Umbilical cord (tissue), 2 donors: ENCODE results near the gene CARD9. TPM values are rescaled to one million over a fixed set of nuclear protein-coding genes. Genes with fewer than 3 reads are reported as not detected.
"Not testable (repeated sequence)": the region's sequence is repeated elsewhere in the genome, so short reads cannot be mapped to it uniquely, and the experiment has no call there.

Experiments
- DNase-seq: peaks from one replicate; pipeline ENCODE4 v3.0.0-alpha.2; 2015; ENCODE audit warnings: low spot score
- total RNA-seq: library from RNA; depleted of rRNA; stranded (reverse); fragments of >200 nt; gene quantifications from one replicate; pipeline ENCODE4 v1.2.3, GENCODE V29; 2014; ENCODE audit warnings: low replicate concordance; ENCODE audit not compliant: insufficient read depth

Gene CARD9
- total RNA-seq, 1 donor from 2014 or later, result 4.6 TPM

- DNase-seq, result no peak
Observed at GRCh38 chr9:136323371-136323789, 50.1 kb downstream of the CARD9 start.

- no peak for DNase-seq
Observed at GRCh38 chr9:136322756-136323330, 50.6 kb downstream of the CARD9 start.

- no peak for DNase-seq
Observed at GRCh38 chr9:136321561-136321960, 51.9 kb downstream of the CARD9 start.

DNA sequence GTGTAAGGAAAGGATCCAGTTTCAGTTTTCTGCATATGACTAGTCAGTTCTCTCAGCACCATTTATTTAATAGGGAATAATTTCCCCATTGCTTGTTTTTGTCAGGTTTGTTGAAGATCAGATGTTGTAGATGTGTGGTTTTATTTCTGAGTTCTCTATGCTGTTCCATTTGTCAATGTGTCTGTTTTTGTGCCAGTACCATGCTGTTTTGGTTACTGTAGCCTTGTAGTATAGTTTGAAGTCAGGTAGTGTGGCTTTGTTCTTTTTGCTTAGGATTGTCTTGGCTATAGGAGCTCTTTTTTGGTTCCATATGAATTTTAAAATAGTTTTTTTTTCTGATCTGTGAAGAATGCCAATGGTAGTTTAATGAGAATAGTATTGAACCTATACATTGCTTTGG is 52.5 kb downstream of the CARD9 start:
- not testable (repeated sequence) for DNase-seq

GRCh38 chr9:136319955-136320354 is 53.5 kb downstream of the CARD9 start:
- not testable (repeated sequence) for DNase-seq

GRCh38 chr9:136319244-136319643 is 54.2 kb downstream of the CARD9 start:
- DNase-seq, result not testable (repeated sequence)

DNA sequence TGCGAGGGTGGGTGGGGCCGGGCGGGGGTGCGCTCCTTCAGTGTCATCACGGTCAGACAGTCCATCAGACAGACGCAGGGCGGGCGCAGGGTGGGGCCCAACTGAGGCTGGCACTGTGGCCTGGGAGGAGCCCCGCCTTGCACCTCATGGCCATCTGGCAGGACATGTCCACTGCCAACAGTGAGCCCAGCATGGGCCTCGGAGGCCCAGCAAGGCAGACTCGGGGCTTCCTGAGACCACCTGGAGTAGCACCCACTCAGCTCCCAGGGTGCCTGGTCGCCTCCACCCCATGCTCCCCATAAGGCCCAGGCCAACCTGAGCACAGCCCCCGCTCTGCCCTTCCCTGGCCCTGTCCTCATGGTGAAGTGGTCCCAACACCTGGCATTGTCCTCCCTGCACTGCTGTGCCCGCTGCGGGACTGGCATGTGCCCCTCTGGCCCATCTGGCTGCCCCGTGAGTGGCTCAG is 54.7 kb downstream of the CARD9 start:
- no peak for DNase-seq

- no peak for DNase-seq
Observed at GRCh38 chr9:136318111-136318775, 55.2 kb downstream of the CARD9 start.

GRCh38 chr9:136317695-136318094 is 55.8 kb downstream of the CARD9 start:
- no peak for DNase-seq

- DNase-seq, result no peak
Observed at GRCh38 chr9:136316896-136317676, 56.4 kb downstream of the CARD9 start.

DNA sequence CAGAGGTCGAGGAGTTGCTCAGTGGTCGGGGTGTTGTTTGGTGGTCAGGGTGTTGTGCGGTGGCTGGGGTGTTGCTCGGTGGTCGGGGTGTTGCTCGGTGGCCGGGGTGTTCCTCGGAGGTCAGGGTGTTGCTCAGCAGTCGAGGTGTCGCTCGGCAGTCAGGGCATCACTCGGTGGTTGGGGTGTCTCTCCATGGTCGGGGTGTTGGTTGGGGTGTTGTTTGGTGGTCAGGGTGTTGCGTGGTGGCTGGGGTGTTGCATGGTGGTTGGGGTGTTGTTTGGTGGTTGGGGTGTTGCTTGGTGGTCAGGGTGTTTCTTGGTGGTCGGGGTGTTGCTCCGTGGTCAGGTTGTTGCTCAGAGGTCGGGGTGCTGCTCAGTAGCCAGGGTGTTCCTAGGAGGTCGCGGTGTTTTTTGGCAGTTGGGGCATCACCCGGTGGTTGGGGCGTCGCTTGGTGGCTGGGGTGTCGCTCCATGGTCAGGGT is 57.2 kb downstream of the CARD9 start:
- no peak for DNase-seq

DNA sequence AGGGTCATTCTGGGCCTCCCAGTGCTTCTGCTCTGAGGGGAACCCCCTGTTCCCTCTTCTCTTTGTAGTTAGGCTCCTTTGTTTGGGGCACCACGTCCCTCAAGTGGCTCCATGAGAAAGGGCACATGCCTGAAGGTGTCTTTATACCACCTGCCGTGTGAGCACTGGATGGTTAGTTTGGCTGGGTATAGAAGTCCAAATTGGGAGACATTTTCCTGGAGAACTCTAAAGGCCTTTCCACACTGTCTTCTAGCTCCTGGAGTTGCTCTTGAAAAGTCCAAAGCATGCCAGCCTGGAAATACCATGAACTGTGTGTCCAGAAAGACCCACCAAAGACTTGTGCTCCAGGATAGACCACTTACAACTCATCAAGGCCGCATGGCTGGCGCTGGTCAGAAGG is 58.5 kb downstream of the CARD9 start:
- no peak for DNase-seq

DNA sequence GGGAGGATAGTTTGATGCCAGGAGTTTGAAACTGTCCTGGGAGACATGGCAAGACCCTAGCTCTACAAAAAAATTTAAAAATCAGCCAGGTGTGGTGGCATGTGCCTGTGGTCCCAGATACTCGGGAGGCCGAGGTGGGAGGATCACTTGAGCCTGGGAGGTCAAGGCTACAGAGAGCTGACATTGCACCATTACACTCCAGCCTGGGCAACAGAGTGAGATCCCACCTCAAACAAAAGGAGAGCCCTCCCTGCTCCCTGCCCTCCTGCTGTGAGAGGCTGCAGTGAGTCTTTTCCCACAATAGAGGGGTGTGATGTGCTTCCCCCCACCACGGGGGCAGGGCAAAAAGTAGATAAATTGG is 59.4 kb downstream of the CARD9 start:
- no peak for DNase-seq

Other genes starting within 250 kb of the CARD9 start
- gene LHX3, start 168.5 kb downstream of the CARD9 start, total RNA-seq, result 0.24 TPM
- gene QSOX2, start 127.9 kb downstream of the CARD9 start, total RNA-seq, result 3.1 TPM
- gene CCDC187, start 69.6 kb downstream of the CARD9 start, total RNA-seq, result 1.7 TPM
- gene GPSM1, start 46.1 kb downstream of the CARD9 start, total RNA-seq, result 46.5 TPM
- 0.72 TPM for gene DNLZ, start 9.9 kb downstream of the CARD9 start, total RNA-seq
- 6.0 TPM for gene SNAPC4, start 26.5 kb upstream of the CARD9 start, total RNA-seq
- 59.9 TPM for gene ENTR1, start 36.9 kb upstream of the CARD9 start, total RNA-seq
- 30.1 TPM for gene PMPCA, start 37.0 kb upstream of the CARD9 start, total RNA-seq
- gene INPP5E, start 66.2 kb upstream of the CARD9 start, total RNA-seq, result 5.3 TPM
- gene SEC16A, start 109.4 kb upstream of the CARD9 start, total RNA-seq, result 12.3 TPM
- 23.1 TPM for gene NOTCH1, start 172.4 kb upstream of the CARD9 start, total RNA-seq